Neutrophil (primary cell): ENCODE measurements around the gene SALL1.

Experiments
- H3K27ac ChIP-seq: fragments of 200-600 bp; sonication (generic); 2 replicates; pipeline ENCODE4 v1.5.1; 2016; ENCODE audit warnings: mild to moderate bottlenecking, moderate library complexity
- H3K27me3 ChIP-seq: fragments of 200-600 bp; sonication (generic); 2 replicates; pipeline ENCODE4 v1.6.0; 2016; ENCODE audit warnings: mild to moderate bottlenecking
- H3K36me3 ChIP-seq: fragments of 200-600 bp; sonication (generic); 2 replicates; pipeline ENCODE4 v1.5.1; 2017
- H3K4me1 ChIP-seq, 2 experiments: fragments of 200-600 bp in 1 of 2; sonication (generic) in 1 of 2; 1 replicate in 1 of 2; 2 replicates in 1 of 2; pipeline versions ENCODE4 v1.5.1 to v1.6.1; 2013 to 2016; ENCODE audit warnings: low read depth in 1 of 2, low read length in 1 of 2, mild to moderate bottlenecking in 1 of 2, moderate library complexity in 1 of 2; ENCODE audit not compliant: control insufficient read depth in 1 of 2, insufficient read depth in 1 of 2
- H3K4me3 ChIP-seq, 2 experiments: fragments of 200-600 bp in 1 of 2; sonication (generic) in 1 of 2; 1 replicate in 1 of 2; 2 replicates in 1 of 2; pipeline ENCODE4 v1.5.1; 2013 to 2016; ENCODE audit warnings: low read depth in 1 of 2, low read length in 1 of 2, mild to moderate bottlenecking in 1 of 2, moderate library complexity in 1 of 2
- H3K9me3 ChIP-seq: fragments of 200-600 bp; sonication (generic); 2 replicates; pipeline ENCODE4 v1.5.1; 2016
- CTCF ChIP-seq: fragments of 200-600 bp; sonication (generic); IDR thresholded peaks from 2 replicates; pipeline ENCODE4 v1.5.1; 2016; ENCODE audit warnings: antibody characterized with exemption

Gene SALL1

DNA sequence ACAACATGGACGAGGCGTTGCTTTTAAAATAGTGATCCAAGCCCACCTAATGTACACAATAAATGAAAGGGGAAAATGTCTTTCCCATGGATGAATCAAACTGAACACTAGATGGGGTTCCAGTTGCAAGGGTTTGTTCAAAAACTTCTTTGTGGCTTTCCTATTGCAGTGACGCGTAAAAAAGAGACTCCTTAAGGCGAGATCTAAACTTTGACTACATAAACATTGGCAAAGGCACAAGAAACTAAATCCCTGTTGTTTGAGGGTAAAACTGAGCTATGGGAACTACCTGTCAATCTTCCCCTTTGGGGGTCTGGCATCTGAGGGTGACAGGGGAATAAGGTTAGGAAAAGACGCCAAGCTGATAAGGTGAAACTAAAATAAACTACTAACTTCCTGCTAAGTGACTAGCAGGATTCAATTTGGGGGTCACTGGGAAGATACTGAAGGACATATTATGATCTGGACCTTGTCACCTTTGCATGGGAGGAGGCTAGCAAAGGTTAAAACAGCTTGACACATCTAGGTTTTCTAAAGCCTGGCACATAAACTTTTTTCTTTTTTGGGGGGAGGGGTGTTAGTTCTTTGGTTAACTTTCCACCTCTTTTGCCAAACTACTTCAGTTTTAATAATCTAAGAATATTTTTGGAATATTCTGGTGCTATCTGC, 4.7 kb downstream of the SALL1 start:
- Histone ChIP-seq H3K36me3 (no peaks in the 10 kb centered on the region), H3K27me3 (peaks cover 97% of the 10 kb centered on the region), H3K4me3 (no peak overlapping the region), H3K4me1 (no peaks in the 10 kb centered on the region), H3K9me3 (no peaks in the 10 kb centered on the region), H3K27ac (no peak overlapping the region)
- TF ChIP-seq CTCF = no peak

GRCh38 chr16:51144203-51144602, 6.9 kb downstream of the SALL1 start:
- no peak for TF ChIP-seq CTCF
- no peaks in the 10 kb centered on the region for H3K36me3 ChIP-seq
- H3K4me3 ChIP-seq = no peak overlapping the region
- H3K27ac ChIP-seq = no peak overlapping the region
- no peaks in the 10 kb centered on the region for H3K9me3 ChIP-seq
- H3K27me3 ChIP-seq = peaks cover 75% of the 10 kb centered on the region
- H3K4me1 ChIP-seq = no peaks in the 10 kb centered on the region

DNA sequence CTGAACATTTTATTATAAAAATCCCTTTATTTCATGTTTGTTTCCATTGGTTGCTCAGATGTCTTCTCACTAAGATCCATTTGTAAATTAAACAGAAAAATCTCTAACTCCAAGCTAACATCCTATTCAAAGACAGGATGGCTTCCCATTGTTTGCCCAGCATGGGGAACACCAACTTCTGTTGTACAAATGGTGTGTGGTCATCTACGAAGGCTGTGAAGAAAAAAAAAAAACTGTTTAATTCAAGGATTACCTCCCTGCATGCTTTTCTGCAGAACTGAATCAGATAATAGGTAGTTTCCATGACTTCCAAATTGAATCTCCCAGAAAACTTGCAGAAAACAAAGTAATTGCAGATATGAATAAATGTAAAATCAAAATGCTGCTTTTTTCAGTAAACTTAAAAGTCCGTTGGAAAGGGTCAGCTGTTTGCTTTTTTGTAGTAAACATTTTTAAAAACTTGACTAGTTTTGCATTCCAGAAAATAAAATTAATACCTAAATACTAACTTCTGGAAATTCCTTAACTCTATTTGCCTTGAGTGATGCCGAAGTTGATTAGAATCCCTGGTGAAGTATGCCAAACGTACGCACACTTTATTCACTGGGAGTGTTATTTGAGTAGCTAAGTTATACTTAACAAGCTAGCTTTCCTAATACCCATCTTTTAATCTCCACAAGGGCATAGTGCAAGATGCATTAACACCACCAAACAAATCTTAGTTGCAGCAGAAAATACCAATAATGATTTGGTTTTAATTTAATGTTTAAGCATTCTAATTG, 7.7 kb downstream of the SALL1 start:
- Histone ChIP-seq H3K4me3 (no peak overlapping the region), H3K4me1 (no peaks in the 10 kb centered on the region), H3K9me3 (no peaks in the 10 kb centered on the region), H3K27ac (no peak overlapping the region), H3K27me3 (peaks cover 67% of the 10 kb centered on the region), H3K36me3 (no peaks in the 10 kb centered on the region)
- no peak for TF ChIP-seq CTCF

- no peak overlapping the region for H3K27ac ChIP-seq
- no peaks in the 10 kb centered on the region for H3K9me3 ChIP-seq
- no peak overlapping the region for H3K4me3 ChIP-seq
- H3K27me3 ChIP-seq = peaks cover 64% of the 10 kb centered on the region
- no peaks in the 10 kb centered on the region for H3K4me1 ChIP-seq
- TF ChIP-seq CTCF = no peak
- no peaks in the 10 kb centered on the region for H3K36me3 ChIP-seq
These were observed 9.5 kb downstream of the SALL1 start for GRCh38 chr16:51141541-51141940.

DNA sequence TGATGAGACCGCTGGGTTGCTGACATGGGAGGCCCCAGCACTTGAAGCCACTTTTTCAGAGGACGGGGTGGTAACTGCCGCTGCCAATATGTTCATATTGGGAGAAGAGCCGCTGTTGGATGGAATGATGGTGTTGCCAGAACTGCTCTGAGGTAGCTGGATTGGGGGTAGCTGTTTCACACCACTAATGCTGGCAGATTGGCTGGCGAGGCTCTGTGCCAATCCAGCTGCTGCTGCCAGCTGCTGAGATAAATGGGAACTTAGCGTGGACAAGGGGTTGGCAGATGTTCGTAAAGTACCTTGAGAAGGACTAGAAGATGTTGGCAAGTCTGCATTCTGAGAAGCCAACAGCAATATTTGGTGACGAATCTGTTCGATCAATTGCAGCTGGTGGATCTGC, 10.0 kb downstream of the SALL1 start:
- no peaks in the 10 kb centered on the region for H3K9me3 ChIP-seq
- H3K4me3 ChIP-seq = no peak overlapping the region
- peaks cover 64% of the 10 kb centered on the region for H3K27me3 ChIP-seq
- no peaks in the 10 kb centered on the region for H3K4me1 ChIP-seq
- H3K27ac ChIP-seq = no peak overlapping the region
- no peak for TF ChIP-seq CTCF
- no peaks in the 10 kb centered on the region for H3K36me3 ChIP-seq
